WTC11 (cell line): ENCODE data around the gene TLR4. TPM values are rescaled to one million over a fixed set of nuclear protein-coding genes. Genes with fewer than 3 reads are reported as not detected.

Experiments used
- ATAC-seq: fragments of 200-7000 bp; cut with Tn5 transposase; 2 replicates; pipeline ENCODE4 v1.10.0; 2021; ENCODE audit warnings: mild to moderate bottlenecking, moderate library complexity
- CTCF ChIA-PET: fragments of 300-600 bp; sonication (Branson Sonifier 250); formaldehyde crosslinking; loops from one replicate; lab custom pipeline; 2021; ENCODE audit warnings: antibody characterized with exemption; lab: Charles Lee
- POLR2A ChIA-PET: fragments of 350-600 bp; sonication (Branson Sonifier 250); formaldehyde crosslinking; loops from one replicate; lab custom pipeline; 2021; ENCODE audit warnings: antibody characterized with exemption; lab: Charles Lee
- DNase-seq: peaks from one replicate; pipeline ENCODE4 v3.0.0; 2021; ENCODE audit warnings: low spot score
- H3K27ac Mint-ChIP-seq: 2 replicates; pipeline ENCODE4 v1.8.0; 2021; ENCODE audit warnings: mixed read lengths
- H3K27me3 Mint-ChIP-seq: 2 replicates; pipeline ENCODE4 v1.8.0; 2021; ENCODE audit warnings: low read depth, mild to moderate bottlenecking, moderate library complexity, mixed read lengths
- H3K36me3 Mint-ChIP-seq: 2 replicates; pipeline ENCODE4 v1.8.0; 2021; ENCODE audit warnings: mixed read lengths
- H3K4me1 Mint-ChIP-seq: 2 replicates; pipeline ENCODE4 v1.8.0; 2022; ENCODE audit warnings: mixed read lengths
- H3K4me3 Mint-ChIP-seq: 2 replicates; pipeline ENCODE4 v1.8.0; 2021; ENCODE audit warnings: mild to moderate bottlenecking, moderate library complexity, mixed read lengths
- H3K9me3 Mint-ChIP-seq: 2 replicates; pipeline ENCODE4 v1.8.0; 2021; ENCODE audit warnings: mixed read lengths
- EMX1 ChIP-seq: fragments of 250-450 bp; sonication (Bioruptor Pico); IDR thresholded peaks from 2 replicates; pipeline ENCODE4 v1.8.0; 2021; ENCODE audit warnings: mild to moderate bottlenecking
- KAT7 ChIP-seq: sonication (generic); formaldehyde crosslinking; IDR thresholded peaks from 2 replicates; pipeline ENCODE4 v1.8.1; 2023; ENCODE audit warnings: missing genetic modification reagents, mild to moderate bottlenecking, borderline replicate concordance
- MLX ChIP-seq: sonication (generic); formaldehyde crosslinking; IDR thresholded peaks from 2 replicates; pipeline ENCODE4 v1.8.1; 2023; ENCODE audit warnings: mild to moderate bottlenecking, missing genetic modification reagents, moderate library complexity
- MXD4 ChIP-seq: fragments of 250-450 bp; sonication (Bioruptor Pico); IDR thresholded peaks from 2 replicates; pipeline ENCODE4 v1.8.0; 2021; ENCODE audit warnings: mild to moderate bottlenecking, moderate library complexity, borderline replicate concordance
- NFATC4 ChIP-seq: fragments of 250-450 bp; sonication (Bioruptor Pico); IDR thresholded peaks from 2 replicates; pipeline ENCODE4 v1.9.0; 2021; ENCODE audit warnings: mild to moderate bottlenecking
- NFYB ChIP-seq: sonication (generic); formaldehyde crosslinking; conservative IDR thresholded peaks from 2 replicates; pipeline ENCODE4 v1.8.0; 2022; ENCODE audit warnings: low read depth, missing genetic modification reagents
- OVOL2 ChIP-seq: fragments of 250-450 bp; sonication (Bioruptor Pico); IDR thresholded peaks from 2 replicates; pipeline ENCODE4 v1.9.0; 2021; ENCODE audit warnings: mild to moderate bottlenecking, borderline replicate concordance
- PRRX2 ChIP-seq: fragments of 250-450 bp; sonication (Bioruptor Pico); IDR thresholded peaks from 2 replicates; pipeline ENCODE4 v1.8.0; 2021; ENCODE audit warnings: mild to moderate bottlenecking
- STAT6 ChIP-seq: sonication (generic); formaldehyde crosslinking; conservative IDR thresholded peaks from 2 replicates; pipeline ENCODE4 v1.8.1; 2023; ENCODE audit warnings: mild to moderate bottlenecking, low read depth, missing genetic modification reagents, moderate library complexity
- ZMAT4 ChIP-seq: fragments of 250-450 bp; sonication (Bioruptor Pico); IDR thresholded peaks from 2 replicates; pipeline ENCODE4 v1.9.0; 2021; ENCODE audit warnings: mild to moderate bottlenecking
- ZNF219 ChIP-seq: sonication (generic); formaldehyde crosslinking; IDR thresholded peaks from 2 replicates; pipeline ENCODE4 v1.8.0; 2023; ENCODE audit warnings: missing genetic modification reagents, mild to moderate bottlenecking, borderline replicate concordance
- ZNF532 ChIP-seq: fragments of 250-450 bp; sonication (Bioruptor Pico); IDR thresholded peaks from 2 replicates; pipeline ENCODE4 v1.9.0; 2021; ENCODE audit warnings: mild to moderate bottlenecking, borderline replicate concordance
- ZNF671 ChIP-seq: fragments of 250-450 bp; sonication (Bioruptor Pico); IDR thresholded peaks from 2 replicates; pipeline ENCODE4 v1.8.0; 2021; ENCODE audit warnings: mild to moderate bottlenecking
- total RNA-seq: library from RNA; stranded (reverse); gene quantifications from 3 replicates; pipeline ENCODE4 v1.2.3, GENCODE V29; 2021
- TF ChIP-seq, protein P1 (sequence below): sonication (generic); formaldehyde crosslinking; IDR thresholded peaks from 2 replicates; pipeline ENCODE4 v1.8.1; 2023; ENCODE audit warnings: mild to moderate bottlenecking, missing genetic modification reagents
- TF ChIP-seq, protein P2 (sequence below): sonication (generic); formaldehyde crosslinking; IDR thresholded peaks from 2 replicates; pipeline ENCODE4 v1.8.0; 2022; ENCODE audit warnings: mild to moderate bottlenecking, missing genetic modification reagents

TLR4 gene
- total RNA-seq, 1 experiment from 2014 or later = 0.11 TPM

DNA sequence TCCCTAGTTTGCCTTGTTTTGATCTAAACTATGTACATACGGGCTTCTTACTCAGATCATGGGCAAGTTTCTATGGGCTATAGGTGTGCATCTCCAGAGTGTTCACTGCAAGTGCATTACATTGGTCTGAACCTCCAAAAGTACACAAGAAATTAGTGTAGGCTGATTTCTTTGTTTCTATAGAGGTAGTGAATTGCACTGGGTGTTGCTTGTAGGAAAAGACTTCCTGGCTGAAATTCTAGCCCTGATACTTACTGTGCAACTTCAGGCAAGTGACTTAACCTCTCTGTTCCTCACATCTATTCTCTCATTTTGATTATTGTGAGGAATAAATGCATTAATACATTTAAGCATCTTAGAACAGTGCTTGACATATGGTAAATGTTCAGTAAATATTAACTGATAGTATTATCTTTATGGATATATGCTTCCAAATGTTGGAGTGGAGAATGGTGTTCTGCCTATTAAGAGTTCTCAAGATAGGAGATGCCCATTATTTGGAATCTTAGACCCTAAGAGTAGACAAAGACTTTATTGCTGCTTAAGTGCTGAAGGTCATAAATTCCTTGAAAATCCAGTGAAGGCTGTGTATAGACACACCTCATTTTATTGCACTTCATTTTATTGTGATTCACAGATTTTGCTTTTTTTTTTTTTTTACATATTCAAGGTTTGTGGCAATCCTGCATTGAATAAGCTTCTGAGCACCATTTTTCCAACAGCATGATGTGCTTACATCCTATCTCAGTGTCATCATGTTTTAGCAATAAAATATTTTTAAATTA is 38.4 kb upstream of the TLR4 start (continued):
- no peak for TF ChIP-seq ZMAT4 (CRISPR knock-in tag)
- TF ChIP-seq ZNF671 = no peak

- no peak overlapping the region for H3K27ac Mint-ChIP-seq
- no peaks in the 10 kb centered on the region for H3K4me1 Mint-ChIP-seq
- no peak overlapping the region for H3K4me3 Mint-ChIP-seq
- TF ChIP-seq OVOL2 (CRISPR knock-in tag) (no peak), NFATC4 (no peak), PRRX2 (CRISPR knock-in tag) (no peak), MLX (CRISPR knock-in tag) (no peak), STAT6 (CRISPR knock-in tag) (no peak), EMX1 (CRISPR knock-in tag) (no peak), MXD4 (no peak), ZNF219 (CRISPR knock-in tag) (no peak), ZNF532 (no peak), ZNF671 (no peak)
- TF ChIP-seq, protein P1, sequence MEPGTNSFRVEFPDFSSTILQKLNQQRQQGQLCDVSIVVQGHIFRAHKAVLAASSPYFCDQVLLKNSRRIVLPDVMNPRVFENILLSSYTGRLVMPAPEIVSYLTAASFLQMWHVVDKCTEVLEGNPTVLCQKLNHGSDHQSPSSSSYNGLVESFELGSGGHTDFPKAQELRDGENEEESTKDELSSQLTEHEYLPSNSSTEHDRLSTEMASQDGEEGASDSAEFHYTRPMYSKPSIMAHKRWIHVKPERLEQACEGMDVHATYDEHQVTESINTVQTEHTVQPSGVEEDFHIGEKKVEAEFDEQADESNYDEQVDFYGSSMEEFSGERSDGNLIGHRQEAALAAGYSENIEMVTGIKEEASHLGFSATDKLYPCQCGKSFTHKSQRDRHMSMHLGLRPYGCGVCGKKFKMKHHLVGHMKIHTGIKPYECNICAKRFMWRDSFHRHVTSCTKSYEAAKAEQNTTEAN (CRISPR knock-in tag) = no peak
- TF ChIP-seq, protein P2, sequence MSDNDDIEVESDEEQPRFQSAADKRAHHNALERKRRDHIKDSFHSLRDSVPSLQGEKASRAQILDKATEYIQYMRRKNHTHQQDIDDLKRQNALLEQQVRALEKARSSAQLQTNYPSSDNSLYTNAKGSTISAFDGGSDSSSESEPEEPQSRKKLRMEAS (CRISPR knock-in tag) = no peak
- TF ChIP-seq, all 79 proteins: peak for 0
- ChIA-PET CTCF (no interaction called here), POLR2A (no interaction called here)
- ATAC-seq (no peak), DNase-seq (no peak)
- no peaks in the 10 kb centered on the region for H3K9me3 Mint-ChIP-seq
- H3K27me3 Mint-ChIP-seq = no peaks in the 10 kb centered on the region
- no peaks in the 10 kb centered on the region for H3K36me3 Mint-ChIP-seq
Measured at GRCh38 chr9:117671468-117671867, 32.7 kb upstream of the TLR4 start.

- H3K27me3 Mint-ChIP-seq = no peaks in the 10 kb centered on the region
- no peak overlapping the region for H3K27ac Mint-ChIP-seq
- H3K9me3 Mint-ChIP-seq = no peaks in the 10 kb centered on the region
- H3K4me3 Mint-ChIP-seq = no peak overlapping the region
- no peaks in the 10 kb centered on the region for H3K4me1 Mint-ChIP-seq
- ATAC-seq (no peak), DNase-seq (no peak)
- POLR2A ChIA-PET = no interaction called here
- H3K36me3 Mint-ChIP-seq = no peaks in the 10 kb centered on the region
- CTCF ChIA-PET = no interaction called here
- TF ChIP-seq KAT7 (CRISPR knock-in tag) (no peak), MLX (CRISPR knock-in tag) (no peak), NFYB (CRISPR knock-in tag) (no peak), STAT6 (CRISPR knock-in tag) (no peak), MXD4 (no peak), ZNF219 (CRISPR knock-in tag) (no peak)
- TF ChIP-seq, protein P1 (CRISPR knock-in tag) = no peak
Measured at GRCh38 chr9:117672369-117672768, 31.8 kb upstream of the TLR4 start.
